ENCODE measurements around the gene MPP2.

Gene MPP2

GRCh38 chr17:43844241-43844640 is 63.1 kb downstream of the MPP2 start:
- TF ChIP-seq, protein P1, sequence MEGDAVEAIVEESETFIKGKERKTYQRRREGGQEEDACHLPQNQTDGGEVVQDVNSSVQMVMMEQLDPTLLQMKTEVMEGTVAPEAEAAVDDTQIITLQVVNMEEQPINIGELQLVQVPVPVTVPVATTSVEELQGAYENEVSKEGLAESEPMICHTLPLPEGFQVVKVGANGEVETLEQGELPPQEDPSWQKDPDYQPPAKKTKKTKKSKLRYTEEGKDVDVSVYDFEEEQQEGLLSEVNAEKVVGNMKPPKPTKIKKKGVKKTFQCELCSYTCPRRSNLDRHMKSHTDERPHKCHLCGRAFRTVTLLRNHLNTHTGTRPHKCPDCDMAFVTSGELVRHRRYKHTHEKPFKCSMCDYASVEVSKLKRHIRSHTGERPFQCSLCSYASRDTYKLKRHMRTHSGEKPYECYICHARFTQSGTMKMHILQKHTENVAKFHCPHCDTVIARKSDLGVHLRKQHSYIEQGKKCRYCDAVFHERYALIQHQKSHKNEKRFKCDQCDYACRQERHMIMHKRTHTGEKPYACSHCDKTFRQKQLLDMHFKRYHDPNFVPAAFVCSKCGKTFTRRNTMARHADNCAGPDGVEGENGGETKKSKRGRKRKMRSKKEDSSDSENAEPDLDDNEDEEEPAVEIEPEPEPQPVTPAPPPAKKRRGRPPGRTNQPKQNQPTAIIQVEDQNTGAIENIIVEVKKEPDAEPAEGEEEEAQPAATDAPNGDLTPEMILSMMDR (IDR thresholded peaks at IDR 0.05) = no peak
- no peak for TF ChIP-seq ZFX (IDR thresholded peaks at IDR 0.05; ENCODE audit: borderline replicate concordance)
- H3K27ac ChIP-seq = no peak overlapping the region

DNA sequence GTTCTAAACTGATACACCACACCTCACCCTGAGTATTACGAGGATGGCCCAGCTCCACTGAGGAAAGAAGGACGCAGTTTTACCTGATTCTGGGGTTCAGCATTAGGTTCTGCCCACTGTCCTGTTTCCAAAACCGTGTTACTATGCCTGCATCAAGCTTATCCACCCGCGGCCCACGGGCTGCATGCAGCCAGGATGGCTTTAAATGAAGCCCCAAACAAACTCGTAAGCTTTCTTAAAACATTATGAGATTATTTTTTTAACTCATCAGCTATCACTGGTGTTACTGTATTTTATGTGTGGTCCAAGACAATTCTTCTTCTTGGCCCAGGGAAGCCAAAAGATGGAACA is 64.4 kb downstream of the MPP2 start:
- peak overlapping the region; percentile 50; the same call in 1 of the 2 replicates for H3K27ac ChIP-seq
- no peak for TF ChIP-seq ZFX (IDR thresholded peaks at IDR 0.05; ENCODE audit: borderline replicate concordance)
- TF ChIP-seq, protein P1 (IDR thresholded peaks at IDR 0.05) = no peak

DNA sequence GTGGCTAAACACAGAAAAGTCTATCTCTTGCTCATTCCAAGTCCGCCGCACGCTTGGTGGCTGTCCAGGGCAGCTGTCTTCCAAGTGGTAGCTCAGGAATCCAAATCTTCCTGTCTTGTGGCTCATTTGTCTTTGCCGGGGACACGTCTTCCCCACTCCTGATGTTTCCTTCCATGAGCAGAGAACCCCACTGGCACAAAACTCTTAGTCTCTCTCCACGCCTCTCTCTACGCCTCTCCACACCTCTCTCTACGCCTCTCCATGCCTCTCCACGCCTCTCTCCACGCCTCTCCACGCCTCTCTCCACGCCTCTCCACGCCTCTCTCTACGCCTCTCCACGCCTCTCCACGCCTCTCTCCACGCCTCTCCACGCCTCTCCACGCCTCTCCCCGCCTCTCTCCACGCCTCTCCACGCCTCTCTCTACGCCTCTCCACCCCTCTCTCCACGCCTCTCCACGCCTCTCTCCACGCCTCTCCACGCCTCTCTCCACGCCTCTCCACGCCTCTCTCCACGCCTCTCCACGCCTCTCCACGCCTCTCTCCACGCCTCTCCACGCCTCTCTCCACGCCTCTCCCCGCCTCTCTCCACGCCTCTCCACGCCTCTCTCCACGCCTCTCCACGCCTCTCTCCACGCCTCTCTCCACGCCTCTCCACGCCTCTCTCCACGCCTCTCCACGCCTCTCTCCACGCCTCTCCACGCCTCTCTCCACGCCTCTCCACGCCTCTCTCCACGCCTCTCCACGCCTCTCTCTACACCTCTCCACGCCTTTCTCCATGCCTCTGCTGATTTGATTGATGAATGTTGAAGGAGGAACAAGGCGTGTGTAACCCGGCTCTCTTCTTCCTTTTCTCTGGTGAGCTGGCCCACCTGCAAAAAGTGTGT is 65.0 kb downstream of the MPP2 start:
- peak overlapping the region; percentile 94 for H3K27ac ChIP-seq

GRCh38 chr17:43841282-43841681 is 66.1 kb downstream of the MPP2 start:
- peak overlapping the region; percentile 94 for H3K27ac ChIP-seq
- TF ChIP-seq ZFX (IDR thresholded peaks at IDR 0.05; ENCODE audit: borderline replicate concordance) = no peak
- TF ChIP-seq, protein P1 (IDR thresholded peaks at IDR 0.05) = no peak

GRCh38 chr17:43840814-43841213 is 66.5 kb downstream of the MPP2 start:
- peak overlapping the region; percentile 94 for H3K27ac ChIP-seq
- no peak for TF ChIP-seq ZFX (IDR thresholded peaks at IDR 0.05; ENCODE audit: borderline replicate concordance)
- TF ChIP-seq, protein P1 (IDR thresholded peaks at IDR 0.05) = peak; percentile 62

DNA sequence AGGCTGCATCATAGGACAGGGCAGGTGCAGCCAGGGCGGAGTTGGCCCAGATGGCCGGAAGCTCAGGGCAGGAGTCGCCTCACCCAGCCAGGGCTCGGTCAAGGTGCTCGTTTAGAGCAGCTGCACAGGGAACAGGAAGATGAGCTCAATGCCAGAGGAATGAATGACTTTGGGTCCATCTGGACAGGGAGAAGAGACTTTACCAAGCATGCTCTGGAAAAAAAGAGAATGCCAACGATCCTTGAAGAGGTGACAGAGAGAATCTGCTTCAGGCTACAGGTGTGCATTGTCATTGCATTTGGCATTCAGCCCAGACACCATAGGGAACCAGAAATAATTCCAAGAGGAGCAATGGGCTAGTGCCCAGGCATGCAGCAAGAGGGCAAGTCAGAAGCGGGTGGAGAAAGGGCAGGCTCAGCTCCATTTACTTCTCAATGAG is 67.6 kb downstream of the MPP2 start:
- H3K27ac ChIP-seq = peak overlapping the region; percentile 94

GRCh38 chr17:43834106-43834505 is 73.2 kb downstream of the MPP2 start:
- TF ChIP-seq, protein P1 (IDR thresholded peaks at IDR 0.05) = no peak
- no peak for TF ChIP-seq ZFX (IDR thresholded peaks at IDR 0.05; ENCODE audit: borderline replicate concordance)
- no peak overlapping the region for H3K27ac ChIP-seq

More for the DNA sequence above, 67.6 kb downstream of the MPP2 start:
- TF ChIP-seq ZFX (IDR thresholded peaks at IDR 0.05; ENCODE audit: borderline replicate concordance) = no peak
- TF ChIP-seq, protein P1 (IDR thresholded peaks at IDR 0.05) = no peak

All from 22Rv1 (cell line).